Colonic mucosa (tissue), 4 donors: Measurements from ENCODE around the gene CCDC160. TPM values are rescaled to one million over a fixed set of nuclear protein-coding genes. Genes with fewer than 3 reads are reported as not detected.
"Not testable (repeated sequence)": the region's sequence is repeated elsewhere in the genome, so short reads cannot be mapped to it uniquely, and the experiment has no call there.

Source experiments
- DNase-seq: peaks from one replicate; pipeline ENCODE4 v3.0.0-alpha.2; 2020
- H3K27ac ChIP-seq: fragments of 200-600 bp; one replicate; pipeline ENCODE4 v1.8.0; 2021
- H3K27me3 ChIP-seq: fragments of 200-600 bp; one replicate; pipeline ENCODE4 v1.8.0; 2021
- H3K36me3 ChIP-seq: fragments of 200-600 bp; one replicate; pipeline ENCODE4 v1.8.0; 2021
- H3K4me1 ChIP-seq: fragments of 200-600 bp; one replicate; pipeline ENCODE4 v1.8.0; 2021; ENCODE audit warnings: mild to moderate bottlenecking
- H3K4me3 ChIP-seq: fragments of 200-600 bp; one replicate; pipeline ENCODE4 v1.8.0; 2021
- H3K9ac ChIP-seq, 2 donors: one replicate each; pipeline ENCODE4 v1.7.0; 2013; ENCODE audit warnings: control low read depth in 2 of 2, low read depth in 2 of 2, low read length in 2 of 2
- H3K9me3 ChIP-seq: fragments of 200-600 bp; one replicate; pipeline ENCODE4 v1.8.0; 2021
- CTCF ChIP-seq: fragments of 200-600 bp; IDR thresholded peaks from one replicate; pipeline ENCODE4 v1.8.0; 2022; ENCODE audit warnings: antibody characterized with exemption, mild to moderate bottlenecking
- intact Hi-C: fragments of 100-400 bp; cut with DNase I; formaldehyde crosslinking; loops from one replicate; pipeline ENCODE4 v1.14.1; 2022
- total RNA-seq, 2 donors: library from RNA; stranded (reverse); fragmentation: NEBNext Ultra II Directional in 1 of 2; extraction: Animal tissue kit (Norgen Biotek cat#: 25700) in 1 of 2; gene quantifications; one replicate each; pipeline ENCODE4 v1.2.1, GENCODE V29; 2021
- donor health status: healthy.
- donor health status: DM: no; HTN: no; CAD: no.
- donor health status: DM: no; HTN: no; CAD: no.

CCDC160 gene
- total RNA-seq, 2 donors from 2014 or later: not detected

- no peaks in the 10 kb centered on the region for H3K36me3 ChIP-seq
- TF ChIP-seq CTCF: no peak
- H3K4me1 ChIP-seq: no peaks in the 10 kb centered on the region
- no peak for DNase-seq
- H3K9ac ChIP-seq: no peak overlapping the region
- no peaks in the 10 kb centered on the region for H3K27me3 ChIP-seq
- H3K9me3 ChIP-seq: no peaks in the 10 kb centered on the region
- intact Hi-C loops: no loop called here
- no peak overlapping the region for H3K27ac ChIP-seq
- H3K4me3 ChIP-seq: no peak overlapping the region
These were observed 18.6 kb downstream of the CCDC160 start for GRCh38 chrX:134255555-134255954.

DNA sequence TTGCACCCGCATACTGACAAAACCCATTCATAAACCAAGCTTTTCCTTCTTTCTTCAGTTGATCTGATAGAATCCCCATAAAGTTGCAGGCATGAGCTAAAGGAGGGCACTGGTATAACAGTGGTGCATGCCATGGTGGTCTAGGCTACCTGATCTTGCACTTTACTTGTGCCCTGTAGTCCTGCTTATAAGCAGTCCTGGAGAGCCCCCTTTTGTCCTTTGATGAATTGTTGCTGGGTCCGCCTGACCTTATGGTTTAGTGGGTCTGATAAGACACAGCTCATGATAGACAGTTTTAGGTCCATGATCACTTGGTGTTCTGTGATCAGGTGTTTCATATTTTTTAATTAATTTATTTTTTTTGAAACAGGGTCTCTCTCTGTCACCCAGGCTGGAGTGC is 19.7 kb downstream of the CCDC160 start:
- no peak for TF ChIP-seq CTCF
- no peak overlapping the region for H3K27ac ChIP-seq
- no peaks in the 10 kb centered on the region for H3K4me1 ChIP-seq
- H3K9ac ChIP-seq: no peak overlapping the region
- no peaks in the 10 kb centered on the region for H3K9me3 ChIP-seq
- intact Hi-C loops: no loop called here
- no peaks in the 10 kb centered on the region for H3K36me3 ChIP-seq
- DNase-seq: no peak
- H3K4me3 ChIP-seq: no peak overlapping the region
- no peaks in the 10 kb centered on the region for H3K27me3 ChIP-seq

- intact Hi-C loops: no loop called here
- TF ChIP-seq CTCF: no peak
- no peak for DNase-seq
- H3K36me3 ChIP-seq: no peaks in the 10 kb centered on the region
- no peak overlapping the region for H3K9ac ChIP-seq
- no peaks in the 10 kb centered on the region for H3K9me3 ChIP-seq
- H3K27me3 ChIP-seq: no peaks in the 10 kb centered on the region
- H3K4me1 ChIP-seq: no peaks in the 10 kb centered on the region
- H3K27ac ChIP-seq: no peak overlapping the region
- H3K4me3 ChIP-seq: no peak overlapping the region
These were observed 21.2 kb downstream of the CCDC160 start for GRCh38 chrX:134258202-134258601.

- H3K4me3 ChIP-seq, H3K36me3 ChIP-seq, H3K27ac ChIP-seq, H3K9ac ChIP-seq, DNase-seq, H3K9me3 ChIP-seq, H3K4me1 ChIP-seq, intact Hi-C loops, H3K27me3 ChIP-seq: not testable (repeated sequence)
These were observed 49.0 kb downstream of the CCDC160 start for GRCh38 chrX:134285934-134286333.

GRCh38 chrX:134287346-134287745 is 50.4 kb downstream of the CCDC160 start:
- H3K36me3 ChIP-seq: no peaks in the 10 kb centered on the region
- DNase-seq: no peak
- no peak overlapping the region for H3K27ac ChIP-seq
- intact Hi-C loops: no loop called here
- no peaks in the 10 kb centered on the region for H3K27me3 ChIP-seq
- H3K4me3 ChIP-seq: no peak overlapping the region
- no peaks in the 10 kb centered on the region for H3K4me1 ChIP-seq
- no peak overlapping the region for H3K9ac ChIP-seq
- no peak for TF ChIP-seq CTCF
- H3K9me3 ChIP-seq: no peaks in the 10 kb centered on the region

DNA sequence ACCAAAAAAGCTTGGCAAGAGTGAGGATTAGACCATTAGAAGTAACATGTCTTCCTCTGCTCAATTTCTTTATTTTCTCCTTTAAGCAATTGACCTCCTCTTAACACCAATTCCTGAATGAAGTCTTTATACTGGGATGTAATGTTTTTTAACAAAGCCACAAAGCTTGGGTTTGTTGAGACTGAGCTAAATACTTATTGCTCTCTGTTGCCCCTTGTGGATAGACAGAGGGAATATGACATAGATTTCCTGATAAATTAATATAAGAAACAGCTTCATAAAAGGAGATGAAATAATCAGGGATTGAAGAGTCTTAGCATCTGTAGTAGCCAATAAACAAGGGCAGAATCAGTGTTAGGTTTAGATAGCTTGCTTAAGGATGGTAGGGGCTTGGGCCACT is 57.6 kb downstream of the CCDC160 start:
- TF ChIP-seq CTCF: no peak
- intact Hi-C loops: no loop called here

More for the DNA sequence above, 57.6 kb downstream of the CCDC160 start:
- H3K9ac ChIP-seq: no peak overlapping the region
- DNase-seq: no peak
- H3K4me3 ChIP-seq: no peak overlapping the region
- no peaks in the 10 kb centered on the region for H3K4me1 ChIP-seq
- no peaks in the 10 kb centered on the region for H3K9me3 ChIP-seq
- H3K36me3 ChIP-seq: no peaks in the 10 kb centered on the region
- H3K27me3 ChIP-seq: no peaks in the 10 kb centered on the region
- H3K27ac ChIP-seq: no peak overlapping the region

Other genes with a start within 250 kb of the CCDC160 start
- 10 to 100 TPM; 18.6 to 23.1 TPM for gene PHF6, start 136.1 kb downstream of the CCDC160 start, total RNA-seq
- gene HPRT1, start 223.0 kb downstream of the CCDC160 start, total RNA-seq: 10 to 100 TPM; 30.6 to 49.6 TPM